ENCODE results near the gene VRK1.

VRK1 gene

GRCh38 chr14:96889091-96889490, 91.9 kb downstream of the VRK1 start:
- no peak for DNase-seq

- no peak for DNase-seq
These were observed 96.9 kb downstream of the VRK1 start for GRCh38 chr14:96893966-96894622.

DNA sequence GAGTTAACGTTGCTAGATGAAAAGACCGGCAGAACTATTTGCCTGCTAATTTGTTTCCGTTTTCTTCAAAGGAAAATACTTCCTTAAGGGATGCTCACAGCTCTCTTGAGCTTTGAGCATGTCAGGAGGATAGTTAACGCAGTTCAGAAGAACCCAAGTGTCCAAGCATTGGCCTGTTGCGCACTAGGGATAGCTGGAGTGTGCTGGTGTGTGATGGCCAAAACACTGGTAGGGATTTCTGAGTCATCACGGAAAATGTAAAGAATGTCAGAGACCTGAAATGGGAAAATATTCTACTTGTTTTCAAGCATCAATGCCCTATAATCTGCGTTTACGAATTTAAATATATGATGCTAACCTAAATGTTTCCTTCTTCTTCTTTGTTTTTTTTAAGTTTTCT, 97.8 kb downstream of the VRK1 start:
- no peak for DNase-seq

DNA sequence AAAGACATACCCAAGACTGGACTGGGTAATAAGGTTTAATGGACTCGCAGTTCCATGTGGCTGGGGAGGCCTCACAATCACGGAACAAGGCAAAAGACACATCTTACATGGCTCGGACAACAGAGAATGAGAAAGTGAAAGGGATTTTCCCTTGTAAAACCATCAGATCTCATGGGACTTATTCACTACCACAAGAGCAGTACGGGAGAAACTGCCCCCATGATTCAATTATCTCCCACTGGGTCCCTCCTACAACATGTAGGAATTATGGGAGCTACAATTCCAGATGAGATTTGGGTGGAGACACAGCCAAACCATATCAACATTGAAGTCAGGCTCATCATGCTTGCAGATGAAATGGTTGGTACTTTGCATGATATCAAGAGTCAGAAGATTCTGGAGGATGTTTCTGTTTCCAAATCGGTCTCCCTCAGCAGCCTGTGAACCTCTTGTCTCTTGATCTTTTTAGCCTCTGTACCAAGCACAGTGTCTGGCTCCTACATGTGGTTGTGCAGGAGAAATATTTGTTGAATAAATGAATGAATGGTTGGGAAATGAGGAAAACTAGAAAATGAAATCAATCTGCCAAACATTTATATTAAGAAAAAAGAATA, 98.6 kb downstream of the VRK1 start:
- DNase-seq, result no peak

- DNase-seq, result no peak
These were observed 100.0 kb downstream of the VRK1 start for GRCh38 chr14:96897184-96897583.

DNA sequence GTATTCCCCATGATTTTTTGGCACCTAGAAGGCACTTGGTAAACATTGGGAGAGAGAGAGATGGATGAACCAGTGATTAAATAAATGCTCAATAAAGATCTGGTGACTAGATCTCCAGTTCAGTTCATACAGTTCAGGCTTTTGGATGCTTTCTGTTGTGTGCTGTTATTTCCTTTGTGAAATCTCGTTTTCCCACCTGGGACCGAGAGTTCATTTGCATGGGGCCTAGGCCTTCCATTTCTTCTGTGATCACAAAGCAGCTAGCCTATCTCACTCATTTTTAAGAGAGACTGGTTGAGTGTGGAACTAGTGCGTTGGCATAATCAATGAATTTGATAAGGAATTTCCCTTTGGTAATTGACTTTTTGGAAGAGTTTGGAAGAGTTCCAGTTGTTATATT, 104.0 kb downstream of the VRK1 start:
- no peak for DNase-seq

- no peak for DNase-seq
These were observed 104.8 kb downstream of the VRK1 start for GRCh38 chr14:96902004-96902403.

DNA sequence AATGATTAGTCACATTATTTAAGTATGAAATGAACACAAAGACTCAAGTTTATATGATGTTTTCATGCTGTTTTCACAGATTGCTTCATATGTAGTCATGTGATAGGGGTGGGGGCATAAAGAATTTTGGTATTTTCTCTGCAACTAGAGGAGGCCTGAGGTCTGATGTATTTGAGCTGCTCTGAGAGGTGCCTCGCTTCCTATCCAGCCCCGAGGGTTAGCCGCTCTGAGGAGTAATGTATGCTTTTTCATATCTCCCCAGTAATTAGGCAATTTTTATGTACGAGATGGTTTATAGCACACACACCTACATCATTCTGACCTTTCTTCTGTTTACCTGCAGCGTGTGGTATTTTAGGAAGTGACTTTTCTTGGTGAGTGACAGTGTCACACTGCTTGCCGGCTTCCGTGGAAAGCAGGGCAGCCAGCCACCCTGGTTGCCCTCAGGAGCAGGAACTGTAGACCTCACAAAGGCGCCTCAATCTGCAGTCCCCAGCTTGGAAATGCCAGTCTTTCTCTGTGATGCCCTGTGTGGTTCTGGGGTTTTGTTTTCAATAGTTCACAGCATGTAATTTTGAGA, 106.4 kb downstream of the VRK1 start:
- DNase-seq, result no peak

DNA sequence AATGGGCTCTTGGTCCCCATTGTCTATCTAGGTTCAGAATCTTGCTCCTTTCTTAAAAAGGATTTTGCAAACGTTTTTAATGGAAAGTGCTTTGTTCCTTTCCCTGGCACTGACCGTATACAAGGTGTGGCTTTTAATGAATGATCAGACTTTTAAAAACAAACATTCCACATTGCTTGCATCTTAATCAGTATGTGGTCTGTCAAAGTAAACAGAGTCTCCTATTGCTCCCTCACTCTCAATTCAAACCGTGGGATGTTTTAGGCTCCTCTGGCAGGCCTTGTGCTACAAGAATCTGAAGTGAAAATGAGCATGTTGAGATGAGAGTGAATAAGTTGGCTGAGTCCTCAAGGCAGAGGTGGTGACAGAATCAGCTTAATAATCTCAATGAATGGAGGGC, 107.0 kb downstream of the VRK1 start:
- DNase-seq, result no peak

DNA sequence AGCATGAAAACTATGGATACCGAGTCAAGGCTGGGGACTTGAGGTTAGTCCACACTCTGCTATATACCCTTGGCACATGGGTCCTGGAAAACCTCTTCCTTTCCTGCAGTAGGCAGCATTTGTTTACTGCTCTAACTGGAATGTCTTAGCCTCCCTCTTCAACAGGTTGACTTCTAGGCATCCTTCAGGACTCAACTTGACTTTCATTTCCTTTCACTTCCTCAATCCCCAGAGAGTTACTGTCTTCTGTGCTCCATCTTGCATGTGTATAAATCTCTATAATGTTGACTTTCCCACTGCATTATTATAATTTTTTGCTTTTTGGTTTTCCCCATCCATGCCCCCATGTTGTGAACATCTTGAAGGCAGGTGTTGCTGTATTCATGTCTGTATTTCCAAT, 107.9 kb downstream of the VRK1 start:
- DNase-seq, result no peak

- DNase-seq, result no peak
These were observed 108.6 kb downstream of the VRK1 start for GRCh38 chr14:96905825-96906224.

- no peak for DNase-seq
These were observed 109.3 kb downstream of the VRK1 start for GRCh38 chr14:96906434-96906833.

GRCh38 chr14:96909841-96910364, 112.7 kb downstream of the VRK1 start:
- DNase-seq, result no peak

- no peak for DNase-seq
These were observed 114.4 kb downstream of the VRK1 start for GRCh38 chr14:96911499-96912149.

GRCh38 chr14:96914571-96915128, 117.5 kb downstream of the VRK1 start:
- DNase-seq, result no peak

DNA sequence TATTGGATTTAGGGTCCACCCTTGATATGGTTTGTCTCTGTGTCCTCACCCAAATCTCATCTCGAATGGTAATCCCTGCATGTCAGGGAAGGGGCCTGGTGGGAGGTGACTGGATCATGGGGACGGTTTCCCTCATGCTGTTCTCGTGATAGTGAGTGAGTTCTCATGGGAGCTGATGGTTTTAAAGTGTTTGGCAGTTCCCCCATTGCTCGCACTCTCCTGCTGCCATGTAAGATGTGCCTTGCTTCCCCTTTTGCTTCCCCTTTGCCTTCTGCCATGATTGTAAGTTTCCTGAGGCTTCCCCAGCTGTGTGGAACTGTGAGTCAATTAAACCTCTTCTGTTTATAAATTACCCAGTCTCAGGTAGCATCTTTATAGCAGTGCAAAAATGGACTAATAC, 118.3 kb downstream of the VRK1 start:
- DNase-seq, result no peak

- no peak for DNase-seq
These were observed 119.6 kb downstream of the VRK1 start for GRCh38 chr14:96916751-96917150.

GRCh38 chr14:96917442-96917963, 120.3 kb downstream of the VRK1 start:
- DNase-seq, result no peak

DNA sequence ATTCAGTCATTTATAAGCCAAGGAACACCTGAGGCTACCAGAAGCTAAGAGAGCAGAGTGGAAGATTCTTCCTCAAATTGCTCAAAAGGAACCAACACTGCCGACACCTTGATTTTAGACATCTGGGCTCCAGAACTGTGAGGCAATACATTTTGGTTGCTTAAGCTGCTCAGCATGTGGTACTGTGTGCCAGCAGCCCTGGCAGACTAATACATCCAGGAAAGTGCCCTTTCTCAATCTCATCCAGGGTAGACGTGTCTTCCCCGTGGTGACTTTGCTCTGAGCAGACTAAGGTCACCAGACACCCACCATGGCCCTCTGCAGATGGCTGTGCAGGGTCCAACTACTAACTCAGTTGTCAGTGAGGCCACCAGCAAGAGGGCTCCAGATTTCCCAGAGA, 122.8 kb downstream of the VRK1 start:
- no peak for DNase-seq

- DNase-seq, result no peak
These were observed 123.6 kb downstream of the VRK1 start for GRCh38 chr14:96920820-96921219.

- no peak for DNase-seq
These were observed 125.8 kb downstream of the VRK1 start for GRCh38 chr14:96922986-96923385.

- no peak for DNase-seq
These were observed 128.2 kb downstream of the VRK1 start for GRCh38 chr14:96925422-96925821.

DNA sequence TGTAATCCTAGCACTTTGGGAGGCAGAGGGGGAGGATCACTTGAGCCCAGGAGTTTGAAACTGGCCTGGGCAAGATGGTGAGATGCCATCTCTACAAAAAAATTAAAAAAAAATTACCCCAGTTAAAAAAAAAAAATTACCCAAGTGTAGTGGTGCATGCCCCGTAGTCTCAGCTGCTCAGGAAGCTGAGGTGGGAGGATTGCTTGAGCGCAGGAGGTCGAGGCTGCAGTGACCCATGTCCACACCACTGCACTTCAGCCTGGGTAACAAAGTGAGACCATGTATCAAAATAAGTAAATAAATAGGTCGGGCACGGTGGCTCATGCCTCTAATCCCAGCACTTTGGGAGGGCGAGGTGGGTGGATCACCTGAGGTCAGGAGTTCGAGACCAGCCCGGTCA, 128.8 kb downstream of the VRK1 start:
- no peak for DNase-seq
